A673 (cell line): ENCODE measurements around the gene CYP24A1. TPM values are rescaled to one million over a fixed set of nuclear protein-coding genes. Genes with fewer than 3 reads are reported as not detected.

Experiments used
- BruUV-seq: library from RNA; stranded (reverse); fragments of 400-500 nt; replicated peaks from 2 replicates; lab custom pipeline; 2021; lab: Mats Ljungman, UMichigan
- CTCF ChIA-PET: fragments of 300-600 bp; sonication (Branson Sonifier 250); formaldehyde crosslinking; loops from one replicate; lab custom pipeline; 2022; ENCODE audit warnings: antibody characterized with exemption; lab: Charles Lee
- POLR2A ChIA-PET: fragments of 300-600 bp; sonication (Branson Sonifier 250); formaldehyde crosslinking; loops from one replicate; lab custom pipeline; 2022; ENCODE audit warnings: antibody characterized with exemption; ENCODE audit not compliant: low non-redundant PET; lab: Charles Lee
- DNase-seq: peaks from one replicate; pipeline ENCODE4 v3.0.0-alpha.2; 2015; ENCODE audit warnings: low spot score
- H3K27ac ChIP-seq: fragments of 200-600 bp; sonication (generic); 2 replicates; pipeline ENCODE4 v1.5.1; 2016; ENCODE audit warnings: mixed run types, low read depth, mild to moderate bottlenecking, mixed read lengths, antibody characterized with exemption, low read length; ENCODE audit not compliant: poor library complexity, severe bottlenecking
- H3K27me3 ChIP-seq: fragments of 200-600 bp; sonication (generic); replicated peaks from 2 replicates; pipeline ENCODE4 v1.6.1; 2017; ENCODE audit warnings: mixed run types, low read depth, mild to moderate bottlenecking, mixed read lengths, antibody characterized with exemption, low read length; ENCODE audit not compliant: insufficient read depth, poor library complexity
- H3K36me3 ChIP-seq: fragments of 200-600 bp; sonication (generic); 2 replicates; pipeline ENCODE4 v1.6.1; 2016; ENCODE audit warnings: mixed run types, mild to moderate bottlenecking, mixed read lengths, antibody characterized with exemption, low read length; ENCODE audit not compliant: insufficient read depth, poor library complexity, severe bottlenecking
- H3K4me1 ChIP-seq: fragments of 200-600 bp; sonication (generic); 2 replicates; pipeline ENCODE4 v1.6.1; 2017; ENCODE audit warnings: mixed run types, mild to moderate bottlenecking, mixed read lengths, antibody characterized with exemption, low read length; ENCODE audit not compliant: insufficient read depth, poor library complexity, severe bottlenecking
- H3K4me3 ChIP-seq: fragments of 200-600 bp; sonication (generic); 2 replicates; pipeline ENCODE4 v1.5.1; 2016; ENCODE audit warnings: low read depth, mixed run types, mild to moderate bottlenecking, mixed read lengths, low read length; ENCODE audit not compliant: poor library complexity, severe bottlenecking
- H3K9me3 ChIP-seq: fragments of 200-600 bp; sonication (generic); 2 replicates; pipeline ENCODE4 v1.6.1; 2016; ENCODE audit warnings: mixed run types, low read depth, mild to moderate bottlenecking, mixed read lengths, antibody characterized with exemption, low read length; ENCODE audit not compliant: poor library complexity, severe bottlenecking
- EZH2 ChIP-seq: fragments of 200-600 bp; sonication (generic); IDR thresholded peaks from 2 replicates; pipeline ENCODE4 v1.6.1; 2017; ENCODE audit warnings: borderline replicate concordance, low read depth, mild to moderate bottlenecking, mixed read lengths, antibody characterized with exemption, low read length; ENCODE audit not compliant: poor library complexity, severe bottlenecking
- intact Hi-C: fragments of 100-400 bp; cut with micrococcal nuclease; formaldehyde crosslinking; loops from one replicate; pipeline ENCODE4 v1.10.0; 2022; ENCODE audit not compliant: unreplicated experiment
- total RNA-seq: library from RNA; stranded (reverse); gene quantifications from 2 replicates; pipeline ENCODE4 v1.2.3, GENCODE V29; 2021
- TF ChIP-seq, protein P1 (sequence below): fragments of 300-800, 200-600 bp; sonication (generic); conservative IDR thresholded peaks from 2 replicates; pipeline ENCODE4 v1.5.1; 2017; ENCODE audit warnings: low read depth, mild to moderate bottlenecking, antibody characterized with exemption, low read length, moderate library complexity, mixed read lengths

The CYP24A1 gene
- total RNA-seq, 1 experiment from 2014 or later, result 0.56 TPM

DNA sequence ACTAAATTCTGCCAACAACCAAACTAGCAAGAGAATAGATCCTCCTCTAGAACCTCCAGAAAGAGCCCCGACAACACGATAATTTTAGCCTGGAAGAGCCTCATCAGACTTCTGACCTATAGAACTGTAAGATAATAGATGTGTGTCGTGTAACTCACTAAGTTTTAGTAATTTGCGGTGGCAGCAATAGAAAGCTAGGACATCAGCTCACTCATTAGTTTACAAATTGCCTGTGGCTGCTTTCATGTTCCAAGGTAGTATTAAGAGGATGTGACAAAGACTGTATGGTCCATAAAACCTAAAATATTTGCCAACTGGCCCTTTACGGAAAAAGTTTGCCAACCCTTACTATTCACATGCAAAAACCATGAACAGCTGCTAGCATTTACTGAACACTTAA, 17.3 kb downstream of the CYP24A1 start:
- no TSS peak for BruUV-seq

DNA sequence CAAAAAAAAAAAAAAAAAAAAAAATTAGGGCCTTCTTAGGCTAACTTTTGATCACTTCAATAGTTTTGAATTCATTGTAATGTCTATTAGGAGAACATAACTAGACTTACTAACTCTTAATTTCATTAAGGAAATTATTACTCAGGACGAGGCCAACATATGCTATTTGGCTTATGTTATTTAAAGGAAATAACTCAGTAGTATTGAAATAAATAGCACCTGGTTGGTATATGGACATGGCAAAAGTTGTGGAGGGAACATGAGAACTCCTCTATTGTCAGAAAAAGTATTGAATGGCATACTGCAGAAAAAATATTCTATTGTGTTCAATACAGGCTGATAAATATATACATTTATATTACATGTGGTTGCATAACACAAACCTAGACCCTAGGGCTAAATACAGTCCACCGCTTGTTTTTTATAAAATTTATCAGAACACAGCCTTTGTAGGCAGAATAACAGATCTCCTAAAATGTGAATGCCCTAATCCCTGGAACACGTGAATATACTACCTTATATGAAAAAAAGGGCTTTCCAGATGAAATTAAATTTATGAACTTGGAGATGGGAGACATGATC, 18.0 kb downstream of the CYP24A1 start:
- Histone ChIP-seq H3K27ac (no peak overlapping the region), H3K36me3 (no peaks in the 10 kb centered on the region), H3K4me3 (no peak overlapping the region), H3K9me3 (no peaks in the 10 kb centered on the region), H3K27me3 (no peaks in the 10 kb centered on the region), H3K4me1 (no peaks in the 10 kb centered on the region)
- DNase-seq, result no peak
- no TSS peak for BruUV-seq
- ChIA-PET CTCF (no interaction called here), POLR2A (no interaction called here)
- no peak for TF ChIP-seq EZH2
- TF ChIP-seq, protein P1, sequence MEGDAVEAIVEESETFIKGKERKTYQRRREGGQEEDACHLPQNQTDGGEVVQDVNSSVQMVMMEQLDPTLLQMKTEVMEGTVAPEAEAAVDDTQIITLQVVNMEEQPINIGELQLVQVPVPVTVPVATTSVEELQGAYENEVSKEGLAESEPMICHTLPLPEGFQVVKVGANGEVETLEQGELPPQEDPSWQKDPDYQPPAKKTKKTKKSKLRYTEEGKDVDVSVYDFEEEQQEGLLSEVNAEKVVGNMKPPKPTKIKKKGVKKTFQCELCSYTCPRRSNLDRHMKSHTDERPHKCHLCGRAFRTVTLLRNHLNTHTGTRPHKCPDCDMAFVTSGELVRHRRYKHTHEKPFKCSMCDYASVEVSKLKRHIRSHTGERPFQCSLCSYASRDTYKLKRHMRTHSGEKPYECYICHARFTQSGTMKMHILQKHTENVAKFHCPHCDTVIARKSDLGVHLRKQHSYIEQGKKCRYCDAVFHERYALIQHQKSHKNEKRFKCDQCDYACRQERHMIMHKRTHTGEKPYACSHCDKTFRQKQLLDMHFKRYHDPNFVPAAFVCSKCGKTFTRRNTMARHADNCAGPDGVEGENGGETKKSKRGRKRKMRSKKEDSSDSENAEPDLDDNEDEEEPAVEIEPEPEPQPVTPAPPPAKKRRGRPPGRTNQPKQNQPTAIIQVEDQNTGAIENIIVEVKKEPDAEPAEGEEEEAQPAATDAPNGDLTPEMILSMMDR, result no peak
- intact Hi-C loops, result no loop called here

More for the DNA sequence above, 17.3 kb downstream of the CYP24A1 start:
- H3K4me3 ChIP-seq, result no peak overlapping the region
- no peak for DNase-seq
- no peaks in the 10 kb centered on the region for H3K27me3 ChIP-seq
- intact Hi-C loops, result no loop called here
- H3K9me3 ChIP-seq, result no peaks in the 10 kb centered on the region
- no peak overlapping the region for H3K27ac ChIP-seq
- no peaks in the 10 kb centered on the region for H3K36me3 ChIP-seq
- H3K4me1 ChIP-seq, result no peaks in the 10 kb centered on the region
- ChIA-PET POLR2A (no interaction called here), CTCF (no interaction called here)
- TF ChIP-seq, protein P1, result no peak

DNA sequence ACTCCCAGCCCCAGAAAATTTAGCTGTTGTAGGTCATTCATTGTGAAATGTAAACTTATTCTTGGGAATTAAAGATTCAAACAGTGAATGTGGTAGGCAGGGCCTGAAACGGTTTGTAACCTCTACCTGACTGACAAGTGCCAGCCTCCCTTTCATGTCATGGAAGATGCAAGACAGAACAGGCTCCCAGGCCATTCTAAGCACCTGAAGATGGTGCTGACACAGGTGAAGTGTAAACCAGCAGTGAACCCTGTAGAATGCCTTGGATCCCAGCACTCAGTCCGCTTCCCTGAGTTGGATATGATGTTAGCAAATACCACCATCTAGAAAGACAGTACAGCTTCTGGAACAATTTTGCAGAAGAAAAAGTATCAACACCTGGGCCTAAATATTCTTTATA, 19.3 kb downstream of the CYP24A1 start:
- DNase-seq, result no peak
- intact Hi-C loops, result no loop called here
- Histone ChIP-seq H3K4me3 (no peak overlapping the region), H3K27me3 (no peaks in the 10 kb centered on the region), H3K36me3 (no peaks in the 10 kb centered on the region), H3K9me3 (no peaks in the 10 kb centered on the region), H3K4me1 (no peaks in the 10 kb centered on the region), H3K27ac (no peak overlapping the region)
- ChIA-PET CTCF (no interaction called here), POLR2A (no interaction called here)
- no peak for TF ChIP-seq EZH2
- TF ChIP-seq, protein P1, result no peak
- no TSS peak for BruUV-seq
